Pons (tissue), 1 donor: ENCODE results near the gene KAT8.
"Not testable (repeated sequence)": the region's sequence is repeated elsewhere in the genome, so short reads cannot be mapped to it uniquely, and the experiment has no call there.

Source experiments
- DNase-seq: peaks from one replicate; pipeline ENCODE4 v3.0.0-alpha.2; 2016; ENCODE audit warnings: low spot score

Gene KAT8

DNA sequence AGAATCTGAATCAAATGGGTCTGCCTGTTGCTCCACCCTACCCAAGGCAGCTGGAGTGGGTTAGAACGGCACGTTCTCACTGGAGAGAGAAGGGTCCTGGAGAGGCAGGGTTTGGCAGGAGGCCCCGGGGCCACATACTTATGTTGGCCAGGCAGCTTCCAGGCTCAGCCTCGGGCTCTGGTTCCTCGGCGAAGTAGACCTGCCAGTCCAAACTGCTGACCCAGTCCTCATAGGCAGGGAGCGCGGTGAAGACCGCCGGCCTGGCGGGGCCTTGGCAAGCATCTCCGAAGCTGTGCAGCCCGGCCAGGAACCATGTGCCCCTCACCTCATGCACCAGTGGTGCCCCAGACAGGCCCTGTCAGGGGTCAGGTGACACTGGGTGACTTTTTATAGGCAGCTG, 33.5 kb upstream of the KAT8 start:
- DNase-seq = no peak

DNA sequence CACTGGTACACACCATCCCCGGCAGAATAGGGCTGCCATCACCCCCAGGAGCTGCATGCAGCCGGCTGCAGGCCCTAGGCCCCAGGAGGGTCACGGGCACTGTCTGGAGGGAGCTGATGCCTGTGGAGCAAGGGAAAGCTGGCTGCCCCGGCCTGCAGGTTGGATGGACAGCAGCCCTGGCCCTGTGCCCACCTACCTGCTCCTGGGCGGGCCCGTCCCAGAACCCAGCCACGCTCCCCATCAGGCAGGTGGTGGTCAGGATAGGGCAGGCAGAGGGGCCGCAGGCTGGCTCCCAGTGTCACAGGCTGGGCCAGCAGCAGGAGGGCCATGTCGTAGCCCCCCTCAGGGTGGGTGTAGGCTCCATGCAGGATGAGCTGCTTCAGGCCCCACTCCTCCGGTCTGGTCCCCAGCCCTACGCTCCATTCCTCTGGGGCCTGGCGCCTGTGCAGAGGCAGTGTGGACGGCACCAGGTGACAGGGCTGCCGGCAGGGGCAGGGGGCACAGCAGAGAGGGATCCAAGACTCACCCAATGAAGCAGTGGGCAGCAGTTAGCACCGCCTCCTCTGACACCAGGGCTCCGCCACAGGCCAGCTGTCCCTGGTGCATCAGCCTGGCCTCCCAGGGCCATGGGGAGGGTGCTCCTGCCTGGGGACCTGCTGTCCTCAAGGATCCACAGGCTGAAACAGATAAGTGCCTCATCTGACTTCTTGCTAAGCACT, 32.7 kb upstream of the KAT8 start:
- DNase-seq = no peak

DNA sequence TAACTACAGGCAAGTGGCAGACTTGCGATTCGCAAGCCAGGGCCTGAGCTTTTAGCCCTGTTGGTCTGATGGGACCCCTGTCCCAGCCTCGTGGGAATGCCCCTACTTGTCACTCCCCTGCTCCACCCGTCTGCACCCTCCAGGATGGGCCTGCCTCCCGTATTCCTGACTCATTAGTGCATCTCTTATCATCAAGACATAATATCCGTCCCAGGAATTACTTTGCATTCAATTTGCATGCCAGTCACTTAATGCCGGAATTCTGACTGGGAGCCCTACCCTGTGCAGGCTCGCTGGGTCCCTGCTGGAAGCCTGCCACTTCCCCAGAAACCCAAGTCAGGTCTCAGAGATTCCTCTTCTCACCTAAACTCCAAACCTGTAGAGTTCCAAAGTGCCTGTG, 32.1 kb upstream of the KAT8 start:
- DNase-seq = no peak

DNA sequence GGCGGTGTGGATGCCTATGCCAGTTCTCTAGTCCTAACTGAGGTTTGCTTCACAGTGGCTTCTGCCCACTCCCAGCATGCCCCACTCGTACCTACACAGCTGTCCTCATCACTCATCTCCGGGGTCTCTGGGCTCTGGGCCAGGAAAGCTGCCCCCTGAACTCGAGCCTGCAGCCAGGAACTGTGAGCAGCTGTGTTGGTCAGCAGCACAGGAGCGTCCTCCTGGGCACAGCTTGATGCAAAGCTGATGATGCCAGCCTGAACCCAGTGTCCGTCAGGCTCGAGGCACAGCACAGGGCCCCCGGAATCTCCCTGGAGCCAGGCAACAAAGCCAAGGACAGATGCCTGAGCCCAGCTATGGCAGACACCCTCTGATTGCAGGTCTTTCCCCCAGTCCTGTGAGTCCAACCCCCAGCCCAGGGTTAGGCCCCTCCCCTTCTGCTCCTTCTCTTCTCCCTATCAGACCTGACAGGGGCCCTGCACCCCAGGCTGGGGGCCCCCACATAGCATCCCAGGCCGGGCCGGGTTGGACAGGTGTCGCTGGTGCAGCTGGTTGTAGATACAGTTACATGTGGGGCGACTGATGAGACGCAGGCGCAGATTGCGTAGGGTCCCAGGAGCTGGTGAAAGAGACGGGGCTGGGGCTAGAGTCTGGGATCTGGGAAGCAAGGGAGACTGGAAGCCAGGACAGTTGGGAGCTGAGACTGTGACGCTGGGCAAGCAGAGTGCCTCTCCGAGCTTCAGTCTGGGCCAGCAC, 31.4 kb upstream of the KAT8 start:
- no peak for DNase-seq

DNA sequence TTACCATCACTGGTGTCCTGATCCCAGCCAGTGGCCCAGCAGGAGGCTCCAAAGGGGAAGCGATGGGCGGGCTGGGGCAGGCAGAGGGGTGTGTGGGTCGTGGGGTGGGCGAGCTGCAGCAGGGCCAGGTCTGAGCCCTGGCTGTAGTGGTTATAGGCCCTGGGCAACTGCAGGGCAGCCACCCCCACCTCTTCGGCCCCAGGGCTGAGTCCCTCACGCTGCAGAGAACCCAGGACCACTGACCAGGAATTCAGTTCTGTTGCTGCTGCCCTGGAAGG, 30.9 kb upstream of the KAT8 start:
- DNase-seq = no peak

DNA sequence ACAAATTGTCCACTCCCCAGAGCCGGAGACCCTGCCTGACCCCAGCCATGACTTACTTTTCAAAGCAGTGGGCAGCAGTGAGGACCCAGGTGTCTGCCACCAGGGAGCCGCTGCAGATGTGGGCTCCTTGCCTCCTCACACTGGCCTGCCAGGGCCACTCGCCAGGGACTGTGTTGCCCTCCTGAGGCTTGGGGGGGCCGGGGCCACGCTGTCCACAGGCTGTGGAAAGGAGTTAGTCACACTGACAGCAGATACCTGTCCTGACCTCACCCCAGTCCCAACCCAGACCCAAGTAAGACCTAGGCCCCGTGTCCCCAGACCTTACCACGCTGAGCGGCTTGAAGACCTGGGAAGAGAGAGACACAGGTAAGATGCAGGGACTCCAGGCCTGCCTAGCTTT, 30.0 kb upstream of the KAT8 start:
- DNase-seq = no peak

DNA sequence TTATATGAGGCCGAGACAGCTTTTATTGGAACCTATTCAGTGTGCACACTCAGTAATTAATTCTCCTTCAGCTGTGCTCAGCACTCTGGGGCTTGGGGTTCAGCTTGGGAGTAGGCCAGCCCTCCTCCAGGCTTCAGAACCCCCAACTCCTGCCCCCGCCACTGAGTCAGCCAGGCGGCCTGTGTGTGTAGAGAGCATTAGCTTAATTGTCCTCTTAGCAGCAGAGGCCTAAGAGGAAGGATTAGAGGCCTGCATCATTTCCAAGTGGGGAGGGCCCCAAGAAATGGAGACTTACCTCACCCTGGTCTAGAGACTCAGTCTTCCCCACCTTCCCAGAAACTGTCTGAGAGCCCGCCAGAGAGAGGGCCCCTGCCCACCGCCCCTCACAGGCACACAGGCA, 29.5 kb upstream of the KAT8 start:
- DNase-seq = no peak

DNA sequence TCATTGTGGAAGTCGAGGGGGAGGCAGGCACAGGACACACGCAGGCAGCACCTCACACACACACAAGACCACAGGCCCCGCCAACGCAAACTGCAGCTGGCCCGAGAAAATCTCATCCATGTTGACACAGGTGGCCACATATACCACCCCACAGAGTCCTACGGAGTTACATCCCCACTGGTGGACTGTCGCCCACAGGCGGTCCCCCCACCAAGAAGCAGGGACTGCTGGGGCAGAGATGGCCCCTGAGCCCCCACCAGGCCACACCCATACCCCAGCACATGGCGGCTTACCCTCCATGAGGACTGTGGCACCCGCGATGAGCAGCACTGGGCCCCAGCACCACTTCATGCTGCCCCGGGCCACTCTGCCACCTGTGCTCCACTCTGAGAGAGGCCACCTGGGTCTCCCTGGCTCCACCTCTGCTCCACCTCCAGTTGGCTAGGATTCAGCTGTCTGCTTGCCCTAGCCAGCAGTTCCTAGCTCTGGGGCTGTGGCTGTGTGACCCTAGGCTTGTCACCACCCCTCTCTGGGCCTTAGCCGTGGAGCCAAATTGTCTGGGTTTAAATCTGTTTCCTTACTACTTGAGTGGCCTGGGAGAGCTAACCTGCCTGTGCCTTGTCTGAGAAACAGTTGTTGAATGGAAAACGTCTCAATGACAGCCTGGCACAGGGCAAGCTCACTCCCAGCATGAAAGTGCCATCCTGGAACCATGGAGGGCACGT, 28.8 kb upstream of the KAT8 start, which contains the start of gene PRSS53:
TSS of gene PRSS53 (minus strand) at position 485 of the 725 bp plus-strand sequence. CDS start at position 351, 134 bp downstream.
- no peak for DNase-seq

DNA sequence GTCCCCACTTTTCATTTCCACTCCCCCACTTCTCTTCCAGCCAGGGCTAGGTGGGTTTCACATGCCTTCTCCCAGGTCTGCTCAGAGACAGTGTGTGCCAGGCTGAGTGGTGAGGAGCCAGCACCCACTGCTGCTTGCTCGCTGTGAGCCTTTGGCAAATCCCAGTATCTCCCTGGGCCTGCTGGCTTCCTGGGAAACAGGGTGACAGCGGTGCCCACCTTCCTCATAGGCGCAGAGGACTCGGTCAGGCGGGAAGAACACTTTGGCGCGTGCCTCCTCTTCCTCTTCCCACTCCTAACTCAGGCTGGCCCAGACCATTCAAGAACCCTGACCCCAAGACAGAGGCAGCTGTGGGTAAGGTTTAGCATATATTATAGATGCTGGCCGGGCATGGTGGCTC, 28.3 kb upstream of the KAT8 start:
- DNase-seq = no peak

DNA sequence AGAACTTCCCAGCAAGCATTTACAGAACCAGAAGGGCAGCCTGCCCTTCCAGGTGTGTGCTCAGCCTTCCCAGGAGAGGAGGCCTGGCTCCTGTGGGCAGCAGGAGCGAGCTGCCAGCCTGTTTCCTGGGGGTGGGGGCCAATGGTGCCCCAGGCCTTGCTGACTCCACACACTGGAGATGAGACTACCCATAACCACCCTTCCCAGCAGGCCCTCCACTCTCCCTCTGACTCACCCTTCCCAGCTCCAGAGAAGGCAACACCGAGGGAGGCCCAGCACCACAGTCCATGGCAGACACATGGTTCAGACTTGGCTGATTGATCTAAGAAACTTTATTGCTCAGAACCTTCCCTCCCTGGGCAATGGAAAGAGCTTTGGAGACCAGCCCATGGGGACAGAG, 26.9 kb upstream of the KAT8 start:
- DNase-seq = no peak

DNA sequence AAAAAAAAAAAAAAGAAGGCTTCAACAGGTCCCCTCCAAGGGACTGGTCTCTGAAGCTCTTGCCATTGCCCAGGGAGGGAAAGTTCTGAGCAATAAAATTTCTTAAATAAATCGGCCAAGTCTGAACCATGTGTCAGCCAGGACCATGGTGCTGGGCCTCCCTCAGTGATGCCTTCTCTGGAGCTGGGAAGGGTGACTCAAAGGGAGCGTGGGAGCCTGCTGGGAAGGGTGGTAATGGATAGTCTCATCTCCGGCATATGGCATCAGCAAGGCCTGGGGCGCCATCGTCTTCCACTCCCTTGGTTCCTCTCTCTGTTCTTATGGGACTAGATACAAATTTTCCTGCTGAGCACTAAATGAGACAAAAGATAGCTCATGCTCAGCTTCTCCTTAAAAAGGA, 25.1 kb upstream of the KAT8 start:
- no peak for DNase-seq

DNA sequence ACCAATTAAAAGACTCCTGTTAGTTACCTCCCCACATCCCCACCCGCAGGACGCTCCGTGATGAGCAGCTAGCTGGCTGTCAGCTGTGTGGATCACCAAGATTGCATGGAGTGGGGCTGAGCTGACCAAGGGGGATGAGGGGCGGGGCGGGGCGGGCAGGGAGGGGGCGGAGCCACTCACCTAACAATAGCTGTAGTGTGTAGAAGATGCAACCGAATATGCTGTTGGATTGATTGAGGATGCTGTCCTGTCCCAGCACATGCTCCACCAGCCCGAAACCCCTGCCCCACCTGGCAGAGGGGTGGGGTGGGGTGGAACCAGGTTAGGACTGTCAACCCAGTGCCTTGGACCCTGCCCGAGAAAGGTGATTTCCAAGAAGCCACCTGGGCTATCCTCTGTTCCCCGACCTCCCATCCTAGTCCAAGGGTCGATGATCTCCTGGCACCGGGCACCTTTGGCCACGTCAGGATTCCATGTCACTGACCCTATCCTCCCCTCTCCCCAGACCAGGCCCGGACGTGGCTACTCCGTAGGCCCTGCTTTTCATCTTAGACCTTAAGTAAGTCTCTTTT, 24.2 kb upstream of the KAT8 start:
- DNase-seq = peak; percentile 72

DNA sequence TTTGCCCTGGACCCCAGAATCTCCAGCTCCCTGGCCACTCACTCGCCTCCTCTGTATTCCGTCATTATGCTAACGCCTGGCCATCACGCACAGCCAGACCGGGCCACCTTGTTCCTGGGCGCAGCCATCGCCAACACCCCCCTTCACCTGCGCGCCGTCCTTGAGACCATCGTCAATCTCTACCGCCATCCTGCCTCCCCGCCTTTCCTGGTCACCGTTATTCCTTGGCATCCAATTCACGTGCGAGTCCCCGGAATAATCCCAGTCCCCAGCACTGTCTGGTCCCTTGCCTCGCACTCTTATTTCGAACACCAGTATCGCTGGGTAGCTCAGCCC, 23.4 kb upstream of the KAT8 start:
- DNase-seq = no peak

DNA sequence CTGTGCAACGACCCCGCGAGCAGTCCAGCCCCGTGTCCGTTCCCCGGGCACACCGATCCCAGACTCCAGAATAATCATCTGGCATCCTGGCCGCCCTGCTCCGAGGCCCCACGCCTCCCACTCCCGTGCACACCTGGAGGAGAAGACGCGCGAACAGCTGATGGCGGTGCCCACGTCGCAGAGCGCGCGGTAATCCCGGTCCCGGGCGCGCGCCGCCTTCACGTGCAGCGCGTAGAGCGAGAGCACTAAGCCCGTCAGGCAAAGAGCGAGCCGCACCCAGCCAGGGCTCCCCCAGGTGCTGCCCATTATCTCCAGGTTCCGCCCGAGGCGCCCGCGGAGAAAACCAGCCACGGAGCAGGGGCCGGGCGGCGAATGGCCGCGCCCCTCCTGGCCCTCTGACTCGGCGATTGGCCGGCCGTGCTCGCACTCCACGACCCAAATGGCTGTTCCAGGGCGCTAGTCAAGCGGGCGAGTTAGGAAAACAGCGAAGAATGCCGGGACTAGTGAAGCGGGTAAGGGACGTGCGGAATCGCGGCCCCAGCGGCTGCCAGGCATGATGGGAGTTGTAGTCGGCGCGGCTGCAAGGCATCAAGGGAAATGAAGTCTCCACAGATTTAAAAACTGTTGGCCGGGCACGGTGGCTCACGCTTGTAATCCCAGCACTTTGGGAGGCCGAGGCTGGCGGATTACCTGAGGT, 22.9 kb upstream of the KAT8 start, which contains the start of gene VKORC1:
TSS of gene VKORC1 (minus strand) at position 374 of the 697 bp plus-strand sequence. CDS start at position 306, 68 bp downstream.
- DNase-seq = peak; percentile 96

DNA sequence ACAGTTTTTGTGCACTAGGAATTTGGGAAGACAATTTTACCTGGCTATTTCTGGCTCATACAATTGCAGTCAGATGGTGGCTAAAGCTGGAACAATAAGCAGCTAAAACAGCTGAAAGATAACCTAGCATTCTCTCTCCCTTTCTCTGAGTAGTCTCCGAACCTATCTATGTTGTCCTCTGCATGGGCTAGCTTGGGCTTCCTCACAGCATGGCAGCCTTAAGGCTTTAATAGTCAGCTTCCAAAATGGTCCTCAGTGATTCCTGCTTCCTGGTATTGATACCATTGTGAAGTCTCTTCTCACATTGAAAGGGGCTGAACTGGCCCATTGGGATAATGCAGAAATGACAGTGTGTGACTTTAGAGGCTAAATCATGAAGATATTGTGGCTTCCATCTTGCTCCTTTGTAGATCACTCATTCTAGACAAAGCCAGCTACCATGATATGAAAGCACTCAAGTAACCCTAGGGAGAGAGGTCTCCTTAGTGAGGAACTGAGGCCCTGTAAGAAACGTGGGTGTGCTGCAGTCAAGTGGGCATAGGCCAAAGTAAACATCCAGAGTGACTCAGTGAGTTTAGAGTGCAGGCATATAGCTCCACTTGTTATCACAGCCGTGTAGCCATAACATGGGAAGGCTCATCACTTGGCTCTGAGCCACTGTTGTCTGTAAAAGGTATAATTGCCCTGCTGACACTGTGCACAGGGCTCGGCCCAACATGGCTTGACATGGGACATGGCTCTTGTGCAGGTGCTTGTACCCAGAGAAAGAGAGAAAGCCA, 17.4 kb upstream of the KAT8 start:
- no peak for DNase-seq

DNA sequence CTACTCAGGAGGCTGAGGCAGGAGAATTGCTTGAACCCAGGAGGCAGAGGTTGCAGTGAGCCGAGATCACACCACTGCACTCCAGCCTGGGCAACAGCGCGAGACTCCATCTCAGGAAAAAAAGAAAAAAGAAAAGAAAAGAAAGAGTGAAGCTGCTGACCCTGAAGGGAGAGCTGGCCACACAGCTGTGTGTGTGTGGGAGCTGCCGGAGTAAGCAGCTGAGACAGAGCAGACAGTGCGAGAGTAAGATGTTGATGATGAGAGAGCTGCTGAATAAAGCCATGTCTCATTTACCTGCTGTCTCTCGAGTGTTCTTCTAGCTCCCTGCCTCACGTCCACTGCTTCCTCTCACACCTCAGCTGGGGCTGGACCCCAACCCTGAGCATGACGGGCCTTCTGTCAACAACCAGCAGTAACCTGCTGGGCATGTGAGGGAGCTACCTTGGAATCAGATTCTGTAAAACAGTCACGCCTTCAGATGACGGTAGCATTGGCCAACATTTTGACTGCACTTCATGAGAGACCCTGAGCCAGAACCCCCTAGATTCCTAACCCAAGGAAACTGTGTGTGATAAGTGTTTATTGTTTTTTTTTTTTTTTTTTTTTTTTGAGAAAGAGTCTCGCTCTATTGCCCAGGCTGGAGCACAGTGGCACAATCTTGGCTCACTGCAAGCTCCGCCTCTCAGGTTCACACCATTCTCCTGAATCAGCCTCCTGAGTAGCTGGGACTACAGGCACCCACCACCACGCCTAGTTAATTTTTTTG, 16.4 kb upstream of the KAT8 start:
- DNase-seq = not testable (repeated sequence)

DNA sequence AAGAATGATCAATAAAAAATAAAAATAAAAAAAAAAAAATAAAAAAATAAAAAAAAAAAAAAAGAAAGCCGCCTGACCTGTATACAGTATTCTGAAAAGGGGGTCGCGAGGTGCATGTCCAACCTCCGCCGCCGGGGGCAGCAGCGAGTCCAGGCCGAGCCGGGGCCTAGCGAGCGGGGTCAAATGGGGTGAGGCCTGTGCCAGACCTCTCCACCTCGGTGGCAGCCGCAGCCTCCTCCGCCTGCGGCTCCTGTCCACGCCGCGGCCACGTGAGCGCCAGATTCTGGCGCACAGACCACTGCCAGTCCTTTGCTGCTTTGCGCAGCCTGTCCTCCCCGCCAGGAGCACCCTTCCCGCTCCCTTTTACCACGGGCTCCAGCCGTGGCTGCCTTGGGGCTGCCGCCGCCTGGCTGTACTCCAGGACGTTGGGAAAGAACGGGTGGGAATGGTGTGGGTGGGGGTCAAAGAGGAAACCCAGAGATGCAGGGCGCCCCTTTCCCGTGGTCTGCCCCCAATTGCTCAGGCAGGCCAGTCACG, 11.7 kb upstream of the KAT8 start:
- peak; percentile 75 for DNase-seq

DNA sequence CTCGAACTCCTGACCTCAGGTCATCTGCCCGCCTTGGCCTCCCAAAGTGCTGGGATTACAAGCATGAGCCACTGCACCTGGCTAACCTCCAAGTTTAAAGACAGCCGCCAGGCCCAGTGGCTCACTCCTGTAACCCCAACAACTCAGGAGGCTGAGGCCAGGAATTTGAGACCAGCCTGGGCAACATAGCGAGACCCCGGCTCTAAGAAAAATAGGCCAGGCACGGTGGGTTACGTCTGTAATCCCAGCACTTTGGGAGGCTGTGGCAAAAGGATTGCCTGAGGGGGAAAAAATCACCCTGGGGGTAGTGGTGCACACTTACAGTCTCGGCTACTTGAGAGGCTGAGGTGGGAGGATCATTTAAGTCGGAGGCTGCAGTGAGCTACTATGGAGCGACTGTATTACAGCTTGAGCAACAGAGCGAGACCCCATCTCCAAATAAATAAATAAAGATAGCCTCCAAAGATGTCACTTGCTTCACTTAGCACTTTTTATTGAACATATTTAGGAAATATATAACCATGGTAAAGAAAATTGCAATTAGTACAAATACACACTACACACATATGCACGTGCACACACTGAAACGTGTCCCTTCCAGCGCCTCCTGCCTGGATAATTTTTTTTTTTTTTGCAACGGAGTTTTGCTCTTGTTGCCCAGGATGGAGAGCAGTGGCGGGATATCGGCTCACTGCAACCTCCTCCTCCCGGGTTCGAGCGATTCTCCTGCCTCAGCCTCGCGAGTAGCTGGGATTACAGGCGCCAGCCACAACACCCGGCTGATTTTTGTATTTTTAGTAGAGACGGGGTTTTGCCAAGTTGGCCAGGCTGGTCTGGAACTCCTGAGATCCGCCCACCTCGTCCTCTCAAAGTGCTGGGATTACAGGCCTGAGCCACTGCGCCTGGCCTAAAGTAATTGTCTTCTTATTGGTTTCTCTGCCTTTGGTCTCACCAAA, 10.7 kb upstream of the KAT8 start:
- DNase-seq = no peak

DNA sequence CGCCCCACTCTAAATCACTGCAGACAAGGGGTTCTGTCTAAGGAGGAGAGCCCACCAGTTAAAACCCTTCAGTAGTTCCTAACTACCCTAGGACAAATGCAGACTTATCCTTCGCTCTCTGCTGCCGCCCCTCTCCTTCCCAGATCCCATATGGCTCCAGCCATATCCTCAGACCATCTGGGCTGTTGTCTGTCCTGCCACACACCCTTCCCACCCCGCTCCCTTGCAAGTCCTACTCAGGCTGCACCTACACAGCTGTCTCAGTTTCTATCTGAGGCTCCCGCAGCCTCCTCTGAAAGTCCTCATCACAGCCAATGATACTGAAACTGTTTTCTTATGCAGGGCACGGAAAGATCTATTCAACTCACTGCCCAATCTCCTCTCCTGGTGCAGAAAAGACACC, 10.0 kb upstream of the KAT8 start:
- no peak for DNase-seq
